Activated naive CD8-positive, alpha-beta T cell treated with anti-CD3 and anti-CD28 coated beads for 36 hours (primary cell): ENCODE measurements around the gene HSDL1. TPM values are rescaled to one million over a fixed set of nuclear protein-coding genes. Genes with fewer than 3 reads are reported as not detected.

ENCODE experiments used
- total RNA-seq, 2 experiments: library from RNA; stranded (reverse); gene quantifications; one replicate each; pipeline ENCODE4 v1.2.3, GENCODE V29; 2021

HSDL1 gene
- total RNA-seq, 2 experiments from 2014 or later, result 13.2 to 13.9 TPM

Other genes with a start within 250 kb of the HSDL1 start
- 1 to 10 TPM; 2.4 TPM for gene MLYCD, start 246.1 kb downstream of the HSDL1 start, total RNA-seq
- gene OSGIN1, start 191.9 kb downstream of the HSDL1 start, total RNA-seq, result 1 to 10 TPM in 1 of 2 experiments, under 1 TPM in 1; 0.92 to 1.8 TPM
- gene NECAB2, start 176.9 kb downstream of the HSDL1 start, total RNA-seq, result not detected
- not detected for gene SLC38A8, start 102.4 kb downstream of the HSDL1 start, total RNA-seq
- 10 to 100 TPM; 29.6 to 30.2 TPM for gene MBTPS1, start 28.2 kb downstream of the HSDL1 start, total RNA-seq
- under 1 TPM in 1 of 2 experiments, not detected in 1; 0.33 TPM for gene DNAAF1, start 131 bp upstream of the HSDL1 start, total RNA-seq
- gene TAF1C, start 41.9 kb upstream of the HSDL1 start, total RNA-seq, result 10 to 100 TPM; 53.8 to 54.3 TPM
- gene ADAD2, start 46.0 kb upstream of the HSDL1 start, total RNA-seq, result 1 to 10 TPM in 1 of 2 experiments, under 1 TPM in 1; 0.66 to 1.5 TPM
- gene KCNG4, start 94.8 kb upstream of the HSDL1 start, total RNA-seq, result not detected
- gene WFDC1, start 149.7 kb upstream of the HSDL1 start, total RNA-seq, result not detected
- not detected for gene ATP2C2, start 223.4 kb upstream of the HSDL1 start, total RNA-seq